A673 (cell line): ENCODE results near the gene LRRC8C. TPM values are rescaled to one million over a fixed set of nuclear protein-coding genes. Genes with fewer than 3 reads are reported as not detected.

ENCODE experiments used
- BruUV-seq: library from RNA; stranded (reverse); fragments of 400-500 nt; replicated peaks from 2 replicates; lab custom pipeline; 2021; lab: Mats Ljungman, UMichigan
- CTCF ChIA-PET: fragments of 300-600 bp; sonication (Branson Sonifier 250); formaldehyde crosslinking; loops from one replicate; lab custom pipeline; 2022; ENCODE audit warnings: antibody characterized with exemption; lab: Charles Lee
- POLR2A ChIA-PET: fragments of 300-600 bp; sonication (Branson Sonifier 250); formaldehyde crosslinking; loops from one replicate; lab custom pipeline; 2022; ENCODE audit warnings: antibody characterized with exemption; ENCODE audit not compliant: low non-redundant PET; lab: Charles Lee
- DNase-seq: peaks from one replicate; pipeline ENCODE4 v3.0.0-alpha.2; 2015; ENCODE audit warnings: low spot score
- H3K27ac ChIP-seq: fragments of 200-600 bp; sonication (generic); 2 replicates; pipeline ENCODE4 v1.5.1; 2016; ENCODE audit warnings: mixed run types, low read depth, mild to moderate bottlenecking, mixed read lengths, antibody characterized with exemption, low read length; ENCODE audit not compliant: poor library complexity, severe bottlenecking
- H3K27me3 ChIP-seq: fragments of 200-600 bp; sonication (generic); replicated peaks from 2 replicates; pipeline ENCODE4 v1.6.1; 2017; ENCODE audit warnings: mixed run types, low read depth, mild to moderate bottlenecking, mixed read lengths, antibody characterized with exemption, low read length; ENCODE audit not compliant: insufficient read depth, poor library complexity
- H3K36me3 ChIP-seq: fragments of 200-600 bp; sonication (generic); 2 replicates; pipeline ENCODE4 v1.6.1; 2016; ENCODE audit warnings: mixed run types, mild to moderate bottlenecking, mixed read lengths, antibody characterized with exemption, low read length; ENCODE audit not compliant: insufficient read depth, poor library complexity, severe bottlenecking
- H3K4me1 ChIP-seq: fragments of 200-600 bp; sonication (generic); 2 replicates; pipeline ENCODE4 v1.6.1; 2017; ENCODE audit warnings: mixed run types, mild to moderate bottlenecking, mixed read lengths, antibody characterized with exemption, low read length; ENCODE audit not compliant: insufficient read depth, poor library complexity, severe bottlenecking
- H3K4me3 ChIP-seq: fragments of 200-600 bp; sonication (generic); 2 replicates; pipeline ENCODE4 v1.5.1; 2016; ENCODE audit warnings: low read depth, mixed run types, mild to moderate bottlenecking, mixed read lengths, low read length; ENCODE audit not compliant: poor library complexity, severe bottlenecking
- H3K9me3 ChIP-seq: fragments of 200-600 bp; sonication (generic); 2 replicates; pipeline ENCODE4 v1.6.1; 2016; ENCODE audit warnings: mixed run types, low read depth, mild to moderate bottlenecking, mixed read lengths, antibody characterized with exemption, low read length; ENCODE audit not compliant: poor library complexity, severe bottlenecking
- EZH2 ChIP-seq: fragments of 200-600 bp; sonication (generic); IDR thresholded peaks from 2 replicates; pipeline ENCODE4 v1.6.1; 2017; ENCODE audit warnings: borderline replicate concordance, low read depth, mild to moderate bottlenecking, mixed read lengths, antibody characterized with exemption, low read length; ENCODE audit not compliant: poor library complexity, severe bottlenecking
- intact Hi-C: fragments of 100-400 bp; cut with micrococcal nuclease; formaldehyde crosslinking; loops from one replicate; pipeline ENCODE4 v1.10.0; 2022; ENCODE audit not compliant: unreplicated experiment
- total RNA-seq: library from RNA; stranded (reverse); gene quantifications from 2 replicates; pipeline ENCODE4 v1.2.3, GENCODE V29; 2021
- TF ChIP-seq, protein P1 (sequence below): fragments of 300-800, 200-600 bp; sonication (generic); conservative IDR thresholded peaks from 2 replicates; pipeline ENCODE4 v1.5.1; 2017; ENCODE audit warnings: low read depth, mild to moderate bottlenecking, antibody characterized with exemption, low read length, moderate library complexity, mixed read lengths

Gene LRRC8C
- total RNA-seq, 1 experiment from 2014 or later: 6.9 TPM

DNA sequence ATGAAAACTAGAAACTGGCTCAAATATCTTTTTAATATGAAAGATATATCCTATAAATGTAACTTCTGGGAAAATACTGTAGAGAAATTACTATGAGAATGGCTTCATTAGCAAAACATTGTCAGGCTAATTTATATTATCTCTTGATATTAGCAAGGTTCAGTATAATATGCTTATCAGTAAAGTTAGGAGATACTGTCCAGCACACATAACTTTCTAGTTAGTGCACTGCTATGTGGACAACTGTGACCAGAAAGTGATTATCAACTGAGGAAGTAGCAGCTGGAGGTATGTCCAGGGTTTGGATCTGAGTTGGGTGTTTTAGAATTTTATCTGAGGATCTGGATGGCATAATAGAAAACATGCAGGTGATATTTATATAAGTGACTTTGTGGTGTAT is 7.5 kb downstream of the LRRC8C start:
- intact Hi-C loops: no loop called here
- CTCF ChIA-PET: no interaction called here
- POLR2A ChIA-PET: no interaction called here
- TF ChIP-seq, protein P1, sequence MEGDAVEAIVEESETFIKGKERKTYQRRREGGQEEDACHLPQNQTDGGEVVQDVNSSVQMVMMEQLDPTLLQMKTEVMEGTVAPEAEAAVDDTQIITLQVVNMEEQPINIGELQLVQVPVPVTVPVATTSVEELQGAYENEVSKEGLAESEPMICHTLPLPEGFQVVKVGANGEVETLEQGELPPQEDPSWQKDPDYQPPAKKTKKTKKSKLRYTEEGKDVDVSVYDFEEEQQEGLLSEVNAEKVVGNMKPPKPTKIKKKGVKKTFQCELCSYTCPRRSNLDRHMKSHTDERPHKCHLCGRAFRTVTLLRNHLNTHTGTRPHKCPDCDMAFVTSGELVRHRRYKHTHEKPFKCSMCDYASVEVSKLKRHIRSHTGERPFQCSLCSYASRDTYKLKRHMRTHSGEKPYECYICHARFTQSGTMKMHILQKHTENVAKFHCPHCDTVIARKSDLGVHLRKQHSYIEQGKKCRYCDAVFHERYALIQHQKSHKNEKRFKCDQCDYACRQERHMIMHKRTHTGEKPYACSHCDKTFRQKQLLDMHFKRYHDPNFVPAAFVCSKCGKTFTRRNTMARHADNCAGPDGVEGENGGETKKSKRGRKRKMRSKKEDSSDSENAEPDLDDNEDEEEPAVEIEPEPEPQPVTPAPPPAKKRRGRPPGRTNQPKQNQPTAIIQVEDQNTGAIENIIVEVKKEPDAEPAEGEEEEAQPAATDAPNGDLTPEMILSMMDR: no peak
- no peak for TF ChIP-seq EZH2
- no peak for DNase-seq
- H3K27ac ChIP-seq: no peak overlapping the region
- H3K36me3 ChIP-seq: no peaks in the 10 kb centered on the region
- H3K27me3 ChIP-seq: no peaks in the 10 kb centered on the region
- H3K9me3 ChIP-seq: no peaks in the 10 kb centered on the region
- no peak overlapping the region for H3K4me3 ChIP-seq
- BruUV-seq: no TSS peak
- peaks cover 18% of the 10 kb centered on the region for H3K4me1 ChIP-seq

GRCh38 chr1:89641781-89642180 is 8.9 kb downstream of the LRRC8C start:
- intact Hi-C loops: no loop called here
- TF ChIP-seq EZH2: no peak
- TF ChIP-seq, protein P1: no peak
- H3K27ac ChIP-seq: no peak overlapping the region
- ChIA-PET CTCF (no interaction called here), POLR2A (interaction anchor here (0.7 kb wide), 1 partner anchor 679 kb away, joined by 4 read pairs; no protein-coding TSS in a partner anchor)
- no peak overlapping the region for H3K4me3 ChIP-seq
- no peak for DNase-seq
- H3K36me3 ChIP-seq: no peaks in the 10 kb centered on the region
- H3K9me3 ChIP-seq: peaks cover 8% of the 10 kb centered on the region
- H3K27me3 ChIP-seq: no peaks in the 10 kb centered on the region
- peaks cover 11% of the 10 kb centered on the region for H3K4me1 ChIP-seq
- no TSS peak for BruUV-seq

GRCh38 chr1:89643577-89643976 is 10.7 kb downstream of the LRRC8C start:
- BruUV-seq: no TSS peak
- intact Hi-C loops: no loop called here
- H3K4me3 ChIP-seq: no peak overlapping the region
- ChIA-PET CTCF (no interaction called here), POLR2A (no interaction called here)
- no peaks in the 10 kb centered on the region for H3K36me3 ChIP-seq
- DNase-seq: no peak
- no peak for TF ChIP-seq EZH2
- TF ChIP-seq, protein P1: no peak
- no peaks in the 10 kb centered on the region for H3K27me3 ChIP-seq
- H3K9me3 ChIP-seq: peaks cover 8% of the 10 kb centered on the region
- H3K27ac ChIP-seq: no peak overlapping the region
- peaks cover 11% of the 10 kb centered on the region for H3K4me1 ChIP-seq
